ENCODE results near the gene PPP2R5A. TPM values are rescaled to one million over a fixed set of nuclear protein-coding genes. Genes with fewer than 3 reads are reported as not detected.

The PPP2R5A gene
- total and polyA plus RNA-seq, 2 of the 13 experiments (the other 11 are each of a cell fraction or from before 2014, with no cell fraction given), result 22.0 to 31.4 TPM

GRCh38 chr1:212284744-212285684, at the start of gene PPP2R5A (continued):
- TF ChIP-seq ATF4 (CRISPR knock-in tag; IDR thresholded peaks at IDR 0.05) (peak in 1 of 2 experiments; percentile 78; a peak in 2 of 4 replicates), CBX1 (IDR thresholded peaks at IDR 0.05; ENCODE audit: low read depth) (no peak), MIER2 (CRISPR knock-in tag; IDR thresholded peaks at IDR 0.05) (peak; percentile 64; the same call in 1 of the 2 replicates), ZNF562 (CRISPR knock-in tag; IDR thresholded peaks at IDR 0.05; ENCODE audit: borderline replicate concordance) (no peak), ZNF253 (CRISPR knock-in tag; IDR thresholded peaks at IDR 0.05; ENCODE audit: borderline replicate concordance) (0 out of 2 replicates have a peak, but pooled peaks have one; percentile 17), ZIK1 (CRISPR knock-in tag; IDR thresholded peaks at IDR 0.05; ENCODE audit: borderline replicate concordance, low read depth) (no peak; the same call in 1 of the 2 replicates), ZNF18 (CRISPR knock-in tag; IDR thresholded peaks at IDR 0.05; ENCODE audit: insufficient replicate concordance) (peak; percentile 25), ZNF589 (CRISPR knock-in tag; conservative IDR thresholded peaks at IDR 0.05) (no peak; the same call in 1 of the 2 replicates), EZH2 (conservative IDR thresholded peaks at IDR 0.05; ENCODE audit: low read depth, low read length) (no peak), CHD2 (IDR thresholded peaks at IDR 0.05; ENCODE audit: low read depth, low read length) (peak; percentile 67), PRMT3 (CRISPR knock-in tag; IDR thresholded peaks at IDR 0.05; ENCODE audit: borderline replicate concordance, low read depth) (no peak), AKAP8 (CRISPR knock-in tag; IDR thresholded peaks at IDR 0.05) (no peak), KLF16 (CRISPR knock-in tag; IDR thresholded peaks at IDR 0.05) (peak in 1 of 2 experiments; percentile 40; a peak in 1 of 4 replicates), HMG20B (CRISPR knock-in tag; conservative IDR thresholded peaks at IDR 0.05) (peak; percentile 54; the same call in 1 of the 2 replicates), ZNF709 (CRISPR knock-in tag; IDR thresholded peaks at IDR 0.05) (no peak; the same call in 1 of the 2 replicates), ZNF180 (CRISPR knock-in tag; IDR thresholded peaks at IDR 0.05; ENCODE audit: borderline replicate concordance, low read depth) (no peak), BORCS8-MEF2B (CRISPR knock-in tag; IDR thresholded peaks at IDR 0.05) (peak; percentile 67; the same call in 1 of the 2 replicates), GPBP1L1 (CRISPR knock-in tag; IDR thresholded peaks at IDR 0.05) (no peak), KLF15 (CRISPR knock-in tag; IDR thresholded peaks at IDR 0.05; ENCODE audit: borderline replicate concordance) (0 out of 2 replicates have a peak, but pooled peaks have one; percentile 43), NFE2L1 (CRISPR knock-in tag; IDR thresholded peaks at IDR 0.05; ENCODE audit: borderline replicate concordance) (no peak), ZBTB43 (CRISPR knock-in tag; conservative IDR thresholded peaks at IDR 0.05) (peak; percentile 57; the same call in 1 of the 2 replicates)

All from HepG2 (cell line).